ENCODE measurements around the gene MTAP.

Gene MTAP

DNA sequence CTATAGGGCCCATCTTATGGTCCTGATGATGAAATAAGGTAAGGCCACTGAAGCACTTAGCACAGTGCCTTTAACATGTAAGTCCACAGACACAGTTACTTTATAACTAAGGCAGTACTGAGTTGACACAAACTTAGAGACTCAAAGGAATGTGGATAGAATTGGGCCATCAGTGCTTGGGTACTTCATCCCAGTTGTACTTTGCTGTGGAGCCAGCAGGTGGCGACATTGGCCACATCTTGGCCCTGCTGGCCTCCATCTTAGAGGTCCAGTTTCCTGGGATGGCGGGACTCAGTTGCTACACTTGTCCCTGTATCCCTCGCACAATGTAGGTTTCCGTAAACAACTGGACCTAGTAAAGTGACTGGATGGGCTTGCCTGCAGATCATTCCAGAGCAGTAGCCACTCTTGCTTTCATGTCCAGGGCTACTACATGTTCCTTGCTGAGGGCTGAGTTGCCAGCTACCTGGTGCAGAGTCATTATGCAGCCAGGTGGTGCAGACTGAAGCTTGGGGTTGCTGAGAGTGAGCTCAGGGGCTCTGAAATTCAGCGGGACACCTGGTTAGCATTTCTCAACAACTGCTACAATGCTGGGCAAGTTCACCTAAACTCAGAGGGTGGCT is 10.6 kb downstream of the MTAP start:
- Histone ChIP-seq H3K4me1 (ENCODE audit: control insufficient read depth, insufficient read depth, low read length) (no peaks in the 10 kb centered on the region), H3K9me3 (ENCODE audit: control insufficient read depth, insufficient read depth, low read depth, low read length) (no peaks in the 10 kb centered on the region; the same call in 1 of the 2 replicates), H3K4me3 (ENCODE audit: low read depth, low read length) (no peak overlapping the region), H3K27ac (ENCODE audit: extremely low read depth, low read depth, low read length) (no peak overlapping the region; the same call in 1 of the 2 replicates), H3K36me3 (ENCODE audit: control insufficient read depth in 2 of 2, insufficient read depth in 1 of 2, low read length in 2 of 2) (peaks cover 8 to 70% of the 10 kb centered on the region in 2 experiments)
- TF ChIP-seq ZNF324 (tag by site-specific recombination; IDR thresholded peaks at IDR 0.05): 0 out of 2 replicates have a peak, but pooled peaks have one; percentile 25
- TF ChIP-seq ZNF654 (tag by site-specific recombination; IDR thresholded peaks at IDR 0.05; ENCODE audit: low read depth): peak; percentile 91
- TF ChIP-seq ZNF433 (tag by site-specific recombination; IDR thresholded peaks at IDR 0.05; ENCODE audit: low read depth): no peak
- TF ChIP-seq, protein P1, sequence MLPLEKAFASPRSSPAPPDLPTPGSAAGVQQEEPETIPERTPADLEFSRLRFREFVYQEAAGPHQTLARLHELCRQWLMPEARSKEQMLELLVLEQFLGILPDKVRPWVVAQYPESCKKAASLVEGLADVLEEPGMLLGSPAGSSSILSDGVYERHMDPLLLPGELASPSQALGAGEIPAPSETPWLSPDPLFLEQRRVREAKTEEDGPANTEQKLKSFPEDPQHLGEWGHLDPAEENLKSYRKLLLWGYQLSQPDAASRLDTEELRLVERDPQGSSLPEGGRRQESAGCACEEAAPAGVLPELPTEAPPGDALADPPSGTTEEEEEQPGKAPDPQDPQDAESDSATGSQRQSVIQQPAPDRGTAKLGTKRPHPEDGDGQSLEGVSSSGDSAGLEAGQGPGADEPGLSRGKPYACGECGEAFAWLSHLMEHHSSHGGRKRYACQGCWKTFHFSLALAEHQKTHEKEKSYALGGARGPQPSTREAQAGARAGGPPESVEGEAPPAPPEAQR (tag by site-specific recombination; IDR thresholded peaks at IDR 0.05): no peak
- TF ChIP-seq, protein P2, sequence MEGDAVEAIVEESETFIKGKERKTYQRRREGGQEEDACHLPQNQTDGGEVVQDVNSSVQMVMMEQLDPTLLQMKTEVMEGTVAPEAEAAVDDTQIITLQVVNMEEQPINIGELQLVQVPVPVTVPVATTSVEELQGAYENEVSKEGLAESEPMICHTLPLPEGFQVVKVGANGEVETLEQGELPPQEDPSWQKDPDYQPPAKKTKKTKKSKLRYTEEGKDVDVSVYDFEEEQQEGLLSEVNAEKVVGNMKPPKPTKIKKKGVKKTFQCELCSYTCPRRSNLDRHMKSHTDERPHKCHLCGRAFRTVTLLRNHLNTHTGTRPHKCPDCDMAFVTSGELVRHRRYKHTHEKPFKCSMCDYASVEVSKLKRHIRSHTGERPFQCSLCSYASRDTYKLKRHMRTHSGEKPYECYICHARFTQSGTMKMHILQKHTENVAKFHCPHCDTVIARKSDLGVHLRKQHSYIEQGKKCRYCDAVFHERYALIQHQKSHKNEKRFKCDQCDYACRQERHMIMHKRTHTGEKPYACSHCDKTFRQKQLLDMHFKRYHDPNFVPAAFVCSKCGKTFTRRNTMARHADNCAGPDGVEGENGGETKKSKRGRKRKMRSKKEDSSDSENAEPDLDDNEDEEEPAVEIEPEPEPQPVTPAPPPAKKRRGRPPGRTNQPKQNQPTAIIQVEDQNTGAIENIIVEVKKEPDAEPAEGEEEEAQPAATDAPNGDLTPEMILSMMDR (tag by site-specific recombination; IDR thresholded peaks at IDR 0.05): peak; percentile 71; the same call in 1 of the 2 replicates
- peak; percentile 25; the same call in 1 of the 2 replicates for TF ChIP-seq IKZF3 (tag by site-specific recombination; IDR thresholded peaks at IDR 0.05)
- 0 out of 2 replicates have a peak, but pooled peaks have one; percentile 21 for TF ChIP-seq TRIM28 (IDR thresholded peaks at IDR 0.05; ENCODE audit: borderline replicate concordance, low read length)
- no peak for TF ChIP-seq RBAK (tag by site-specific recombination; IDR thresholded peaks at IDR 0.05)
- TF ChIP-seq ZNF660 (tag by site-specific recombination; IDR thresholded peaks at IDR 0.05): peak; percentile 92
- no peak for TF ChIP-seq ZEB2 (tag by site-specific recombination; IDR thresholded peaks at IDR 0.05)
- TF ChIP-seq YY1 (tag by site-specific recombination; IDR thresholded peaks at IDR 0.05): peak; percentile 55; the same call in 1 of the 2 replicates
- TF ChIP-seq KLF7 (tag by site-specific recombination; IDR thresholded peaks at IDR 0.05; ENCODE audit: borderline replicate concordance): no peak
- POLR2A ChIA-PET: interaction anchor here (3.7 kb wide), 1 partner anchor 195 kb away, joined by 23 read pairs; the partner anchor contains the start of gene CDKN2B
- CTCF ChIA-PET: interaction anchor here (0.6 to 5.5 kb wide), 79 partner anchors 9 to 1068 kb away, joined by 3 to 80 read pairs (median 4); partner anchors contain the start of genes CDKN2A, CDKN2B and CDKN2B-AS1

DNA sequence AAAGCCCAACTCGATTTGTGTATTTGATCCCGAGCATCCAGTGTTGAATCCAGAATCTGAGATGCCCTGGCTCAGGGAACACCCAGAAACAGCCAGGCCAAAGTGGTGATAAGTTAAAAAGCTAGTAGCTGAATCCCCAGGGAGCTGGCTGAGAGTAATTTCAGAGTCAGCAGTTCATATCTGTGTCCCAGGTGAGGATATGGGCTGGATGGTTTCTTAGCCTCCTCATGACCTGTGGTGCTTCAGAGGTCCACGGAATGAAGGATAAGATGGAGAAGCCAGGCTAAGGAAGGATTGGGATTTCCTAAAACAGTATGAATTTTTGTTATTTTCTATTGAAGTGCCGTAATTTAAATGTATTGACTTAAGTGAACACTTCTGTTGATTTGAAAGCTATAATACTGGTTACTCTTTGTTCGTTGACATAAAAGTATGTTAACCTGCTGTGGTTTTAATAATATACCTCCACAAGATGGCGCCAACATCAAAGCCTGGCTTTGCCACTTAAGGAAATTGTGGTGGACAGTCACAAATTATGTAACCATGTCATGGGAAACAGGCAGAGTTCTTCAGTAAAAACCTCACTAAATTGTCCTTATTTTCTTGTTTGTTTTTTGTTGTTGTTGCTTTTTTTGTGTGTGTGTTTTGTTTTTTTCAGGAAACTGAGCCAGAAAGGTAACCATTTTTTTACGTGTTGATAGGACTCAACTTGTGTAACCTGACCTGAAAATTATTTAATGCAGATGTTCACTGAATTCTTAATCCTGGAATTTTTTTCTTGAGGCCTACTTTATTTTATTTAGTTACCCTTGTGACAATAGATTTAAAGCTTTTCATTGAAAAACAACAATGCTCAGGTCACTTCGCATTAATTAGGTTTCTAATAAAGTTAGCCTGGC is 11.4 kb downstream of the MTAP start:
- H3K4me3 ChIP-seq (ENCODE audit: low read depth, low read length): no peak overlapping the region
- peaks cover 11 to 70% of the 10 kb centered on the region in 2 experiments for H3K36me3 ChIP-seq (ENCODE audit: control insufficient read depth in 2 of 2, insufficient read depth in 1 of 2, low read length in 2 of 2)
- no peaks in the 10 kb centered on the region; the same call in 1 of the 2 replicates for H3K9me3 ChIP-seq (ENCODE audit: control insufficient read depth, insufficient read depth, low read depth, low read length)
- no peaks in the 10 kb centered on the region for H3K4me1 ChIP-seq (ENCODE audit: control insufficient read depth, insufficient read depth, low read length)
- ChIA-PET CTCF (interaction anchor here (0.6 to 5.5 kb wide), 74 partner anchors 10 to 1068 kb away, joined by 3 to 80 read pairs (median 4); partner anchors contain the start of genes CDKN2A, CDKN2B and CDKN2B-AS1), POLR2A (interaction anchor here (3.7 kb wide), 1 partner anchor 194 kb away, joined by 23 read pairs; the partner anchor contains the start of gene CDKN2B)
- H3K27ac ChIP-seq (ENCODE audit: extremely low read depth, low read depth, low read length): no peak overlapping the region; the same call in 1 of the 2 replicates
- no peak for TF ChIP-seq ZNF184 (tag by site-specific recombination; IDR thresholded peaks at IDR 0.05)
- no peak for TF ChIP-seq ZNF239 (tag by site-specific recombination; IDR thresholded peaks at IDR 0.05)
- TF ChIP-seq ZNF10 (tag by site-specific recombination; IDR thresholded peaks at IDR 0.05): no peak
- peak; percentile 77 for TF ChIP-seq TCF7L2 (IDR thresholded peaks at IDR 0.05; ENCODE audit: borderline replicate concordance, low read depth, low read length)
- TF ChIP-seq ZNF354C (tag by site-specific recombination; IDR thresholded peaks at IDR 0.05; ENCODE audit: borderline replicate concordance, low read depth): no peak
- TF ChIP-seq ZNF843 (tag by site-specific recombination; IDR thresholded peaks at IDR 0.05): no peak
- TF ChIP-seq, protein P3, sequence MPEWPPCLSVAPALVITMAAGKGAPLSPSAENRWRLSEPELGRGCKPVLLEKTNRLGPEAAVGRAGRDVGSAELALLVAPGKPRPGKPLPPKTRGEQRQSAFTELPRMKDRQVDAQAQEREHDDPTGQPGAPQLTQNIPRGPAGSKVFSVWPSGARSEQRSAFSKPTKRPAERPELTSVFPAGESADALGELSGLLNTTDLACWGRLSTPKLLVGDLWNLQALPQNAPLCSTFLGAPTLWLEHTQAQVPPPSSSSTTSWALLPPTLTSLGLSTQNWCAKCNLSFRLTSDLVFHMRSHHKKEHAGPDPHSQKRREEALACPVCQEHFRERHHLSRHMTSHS (tag by site-specific recombination; IDR thresholded peaks at IDR 0.05): no peak
- TF ChIP-seq, protein P4, sequence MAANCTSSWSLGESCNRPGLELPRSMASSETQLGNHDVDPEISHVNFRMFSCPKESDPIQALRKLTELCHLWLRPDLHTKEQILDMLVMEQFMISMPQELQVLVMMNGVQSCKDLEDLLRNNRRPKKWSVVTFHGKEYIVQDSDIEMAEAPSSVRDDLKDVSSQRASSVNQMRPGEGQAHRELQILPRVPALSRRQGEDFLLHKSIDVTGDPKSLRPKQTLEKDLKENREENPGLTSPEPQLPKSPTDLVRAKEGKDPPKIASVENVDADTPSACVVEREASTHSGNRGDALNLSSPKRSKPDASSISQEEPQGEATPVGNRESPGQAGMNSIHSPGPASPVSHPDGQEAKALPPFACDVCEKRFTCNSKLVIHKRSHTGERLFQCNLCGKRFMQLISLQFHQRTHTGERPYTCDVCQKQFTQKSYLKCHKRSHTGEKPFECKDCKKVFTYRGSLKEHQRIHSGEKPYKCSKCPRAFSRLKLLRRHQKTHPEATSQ (tag by site-specific recombination; IDR thresholded peaks at IDR 0.05): no peak
- TF ChIP-seq ZNF544 (tag by site-specific recombination; IDR thresholded peaks at IDR 0.05): no peak
- TF ChIP-seq ZNF670 (tag by site-specific recombination; IDR thresholded peaks at IDR 0.05; ENCODE audit: low read depth): no peak
- TF ChIP-seq, protein P5, sequence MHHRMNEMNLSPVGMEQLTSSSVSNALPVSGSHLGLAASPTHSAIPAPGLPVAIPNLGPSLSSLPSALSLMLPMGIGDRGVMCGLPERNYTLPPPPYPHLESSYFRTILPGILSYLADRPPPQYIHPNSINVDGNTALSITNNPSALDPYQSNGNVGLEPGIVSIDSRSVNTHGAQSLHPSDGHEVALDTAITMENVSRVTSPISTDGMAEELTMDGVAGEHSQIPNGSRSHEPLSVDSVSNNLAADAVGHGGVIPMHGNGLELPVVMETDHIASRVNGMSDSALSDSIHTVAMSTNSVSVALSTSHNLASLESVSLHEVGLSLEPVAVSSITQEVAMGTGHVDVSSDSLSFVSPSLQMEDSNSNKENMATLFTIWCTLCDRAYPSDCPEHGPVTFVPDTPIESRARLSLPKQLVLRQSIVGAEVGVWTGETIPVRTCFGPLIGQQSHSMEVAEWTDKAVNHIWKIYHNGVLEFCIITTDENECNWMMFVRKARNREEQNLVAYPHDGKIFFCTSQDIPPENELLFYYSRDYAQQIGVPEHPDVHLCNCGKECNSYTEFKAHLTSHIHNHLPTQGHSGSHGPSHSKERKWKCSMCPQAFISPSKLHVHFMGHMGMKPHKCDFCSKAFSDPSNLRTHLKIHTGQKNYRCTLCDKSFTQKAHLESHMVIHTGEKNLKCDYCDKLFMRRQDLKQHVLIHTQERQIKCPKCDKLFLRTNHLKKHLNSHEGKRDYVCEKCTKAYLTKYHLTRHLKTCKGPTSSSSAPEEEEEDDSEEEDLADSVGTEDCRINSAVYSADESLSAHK (tag by site-specific recombination; IDR thresholded peaks at IDR 0.05): no peak
- TF ChIP-seq ZNF596 (tag by site-specific recombination; IDR thresholded peaks at IDR 0.05): no peak
